ENCODE results near the gene UFSP2.

Gene UFSP2

GRCh38 chr4:185467101-185467500 is 41.3 kb upstream of the UFSP2 start:
- Histone ChIP-seq H4K20me1 (ENCODE audit: insufficient read depth) (no peaks in the 10 kb centered on the region), H3K36me3 (ENCODE audit: insufficient read depth) (no peaks in the 10 kb centered on the region), H3K79me2 (ENCODE audit: insufficient read depth, low read depth) (no peaks in the 10 kb centered on the region), H3K9ac (no peak overlapping the region), H3K4me2 (no peak overlapping the region), H2AFZ (ENCODE audit: low read depth) (no peak overlapping the region), H3K4me1 (ENCODE audit: low read depth, poor library complexity, severe bottlenecking) (peaks cover 7% of the 10 kb centered on the region), H3K27ac (no peak overlapping the region), H3K27me3 (ENCODE audit: insufficient read depth, low read depth) (no peaks in the 10 kb centered on the region), H3K4me3 (IDR thresholded peaks at IDR 0.05; ENCODE audit: insufficient read depth, low read depth, low read length) (no peak overlapping the region)
- TF ChIP-seq, protein P1, sequence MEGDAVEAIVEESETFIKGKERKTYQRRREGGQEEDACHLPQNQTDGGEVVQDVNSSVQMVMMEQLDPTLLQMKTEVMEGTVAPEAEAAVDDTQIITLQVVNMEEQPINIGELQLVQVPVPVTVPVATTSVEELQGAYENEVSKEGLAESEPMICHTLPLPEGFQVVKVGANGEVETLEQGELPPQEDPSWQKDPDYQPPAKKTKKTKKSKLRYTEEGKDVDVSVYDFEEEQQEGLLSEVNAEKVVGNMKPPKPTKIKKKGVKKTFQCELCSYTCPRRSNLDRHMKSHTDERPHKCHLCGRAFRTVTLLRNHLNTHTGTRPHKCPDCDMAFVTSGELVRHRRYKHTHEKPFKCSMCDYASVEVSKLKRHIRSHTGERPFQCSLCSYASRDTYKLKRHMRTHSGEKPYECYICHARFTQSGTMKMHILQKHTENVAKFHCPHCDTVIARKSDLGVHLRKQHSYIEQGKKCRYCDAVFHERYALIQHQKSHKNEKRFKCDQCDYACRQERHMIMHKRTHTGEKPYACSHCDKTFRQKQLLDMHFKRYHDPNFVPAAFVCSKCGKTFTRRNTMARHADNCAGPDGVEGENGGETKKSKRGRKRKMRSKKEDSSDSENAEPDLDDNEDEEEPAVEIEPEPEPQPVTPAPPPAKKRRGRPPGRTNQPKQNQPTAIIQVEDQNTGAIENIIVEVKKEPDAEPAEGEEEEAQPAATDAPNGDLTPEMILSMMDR (conservative IDR thresholded peaks at IDR 0.05; ENCODE audit: low read depth, low read length): no peak

- no peak overlapping the region for H2AFZ ChIP-seq (ENCODE audit: low read depth)
- no peak overlapping the region for H3K9ac ChIP-seq
- H3K4me2 ChIP-seq: no peak overlapping the region
- no peaks in the 10 kb centered on the region for H3K79me2 ChIP-seq (ENCODE audit: insufficient read depth, low read depth)
- peaks cover 5% of the 10 kb centered on the region for H3K4me1 ChIP-seq (ENCODE audit: low read depth, poor library complexity, severe bottlenecking)
- TF ChIP-seq, protein P1 (conservative IDR thresholded peaks at IDR 0.05; ENCODE audit: low read depth, low read length): no peak
- no peaks in the 10 kb centered on the region for H3K36me3 ChIP-seq (ENCODE audit: insufficient read depth)
- no peaks in the 10 kb centered on the region for H3K27me3 ChIP-seq (ENCODE audit: insufficient read depth, low read depth)
- H4K20me1 ChIP-seq (ENCODE audit: insufficient read depth): no peaks in the 10 kb centered on the region
- H3K27ac ChIP-seq: no peak overlapping the region
- H3K4me3 ChIP-seq (IDR thresholded peaks at IDR 0.05; ENCODE audit: insufficient read depth, low read depth, low read length): no peak overlapping the region
These were observed 39.9 kb upstream of the UFSP2 start for GRCh38 chr4:185465707-185466106.

DNA sequence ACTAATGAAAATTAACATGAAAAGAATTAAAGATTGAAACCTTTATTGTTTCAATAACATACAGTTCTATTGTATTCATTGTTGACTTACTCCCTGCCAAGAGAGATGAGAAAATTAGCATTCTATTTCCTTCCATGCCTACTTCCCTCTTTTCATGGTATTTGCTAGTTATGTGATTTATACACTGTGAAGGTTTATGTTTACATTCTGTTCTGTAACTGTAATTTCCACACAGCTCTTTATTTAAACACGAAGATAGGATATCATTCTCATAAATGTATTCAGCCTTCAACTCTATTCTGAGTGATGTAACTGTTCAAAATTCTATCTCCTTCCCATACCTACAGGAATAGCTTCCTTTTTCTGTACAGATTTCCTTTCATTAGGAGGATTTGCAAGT is 39.1 kb upstream of the UFSP2 start:
- H4K20me1 ChIP-seq (ENCODE audit: insufficient read depth): no peaks in the 10 kb centered on the region
- no peaks in the 10 kb centered on the region for H3K4me1 ChIP-seq (ENCODE audit: low read depth, poor library complexity, severe bottlenecking)
- TF ChIP-seq, protein P1 (conservative IDR thresholded peaks at IDR 0.05; ENCODE audit: low read depth, low read length): no peak
- no peaks in the 10 kb centered on the region for H3K36me3 ChIP-seq (ENCODE audit: insufficient read depth)
- H3K27ac ChIP-seq: no peak overlapping the region
- no peak overlapping the region for H3K4me3 ChIP-seq (IDR thresholded peaks at IDR 0.05; ENCODE audit: insufficient read depth, low read depth, low read length)
- H2AFZ ChIP-seq (ENCODE audit: low read depth): no peak overlapping the region
- no peak overlapping the region for H3K9ac ChIP-seq
- no peaks in the 10 kb centered on the region for H3K27me3 ChIP-seq (ENCODE audit: insufficient read depth, low read depth)
- H3K79me2 ChIP-seq (ENCODE audit: insufficient read depth, low read depth): no peaks in the 10 kb centered on the region
- no peak overlapping the region for H3K4me2 ChIP-seq

GRCh38 chr4:185464183-185464582 is 38.4 kb upstream of the UFSP2 start:
- Histone ChIP-seq H3K36me3 (ENCODE audit: insufficient read depth) (no peaks in the 10 kb centered on the region), H2AFZ (ENCODE audit: low read depth) (no peak overlapping the region)

More at GRCh38 chr4:185464183-185464582, 38.4 kb upstream of the UFSP2 start:
- H3K9ac ChIP-seq: no peak overlapping the region
- TF ChIP-seq, protein P1 (conservative IDR thresholded peaks at IDR 0.05; ENCODE audit: low read depth, low read length): no peak
- no peaks in the 10 kb centered on the region for H4K20me1 ChIP-seq (ENCODE audit: insufficient read depth)
- peaks cover 4% of the 10 kb centered on the region for H3K4me1 ChIP-seq (ENCODE audit: low read depth, poor library complexity, severe bottlenecking)
- H3K27me3 ChIP-seq (ENCODE audit: insufficient read depth, low read depth): no peaks in the 10 kb centered on the region
- no peak overlapping the region for H3K27ac ChIP-seq
- no peaks in the 10 kb centered on the region for H3K79me2 ChIP-seq (ENCODE audit: insufficient read depth, low read depth)
- no peak overlapping the region for H3K4me3 ChIP-seq (IDR thresholded peaks at IDR 0.05; ENCODE audit: insufficient read depth, low read depth, low read length)
- H3K4me2 ChIP-seq: no peak overlapping the region
